ENCODE data around the gene MMP27. TPM values are rescaled to one million over a fixed set of nuclear protein-coding genes. Genes with fewer than 3 reads are reported as not detected.

MMP27 gene
- total RNA-seq, 5 donors from 2014 or later (not counting 1 experiment from before 2014, with no cell fraction given), result not detected

GRCh38 chr11:102719620-102720277 is 14.2 kb upstream of the MMP27 start:
- Histone ChIP-seq H3K9me3 (no peaks in the 10 kb centered on the region), H3K4me3 (ENCODE audit: control insufficient read depth in 1 of 2, extremely low read depth in 1 of 2, low read length in 1 of 2) (no peak overlapping the region), H3K27me3 (replicated peaks in 1 of 2; ENCODE audit: control insufficient read depth in 2 of 2, extremely low read depth in 1 of 2, insufficient read depth in 2 of 2, low read length in 1 of 2) (no peaks in the 10 kb centered on the region), H3K4me1 (ENCODE audit: control insufficient read depth in 1 of 2, extremely low read depth in 1 of 2, insufficient read depth in 2 of 2, low read length in 2 of 2) (no peaks in the 10 kb centered on the region), H3K27ac (ENCODE audit: low read length) (no peak overlapping the region), H3K36me3 (ENCODE audit: control insufficient read depth in 2 of 2, extremely low read depth in 1 of 2, insufficient read depth in 1 of 2, low read length in 1 of 2) (no peaks in the 10 kb centered on the region)
- 66% methylated on average over 4 of the region's 4 CpGs for WGBS (ENCODE audit: insufficient coverage)
- Mint-ChIP-seq H3K9me3 (peaks cover 4 to 6% (median 6%) of the 10 kb centered on the region in 3 donors), H3K27me3 (peaks cover 12 to 29% of the 10 kb centered on the region in 2 donors), H3K36me3 (no peaks in the 10 kb centered on the region), H3K4me3 (no peak overlapping the region), H3K4me1 (no peaks in the 10 kb centered on the region), H3K27ac (no peak overlapping the region)
- ChIA-PET POLR2A (no interaction called here), CTCF (no interaction called here)
- DNase-seq (no peak), ATAC-seq (replicated peaks in 1 of 4) (no peak)

GRCh38 chr11:102717280-102717679 is 11.7 kb upstream of the MMP27 start:
- Histone ChIP-seq H3K27me3 (replicated peaks in 1 of 2; ENCODE audit: control insufficient read depth in 2 of 2, extremely low read depth in 1 of 2, insufficient read depth in 2 of 2, low read length in 1 of 2) (peaks cover 0 to 2% of the 10 kb centered on the region in 2 experiments), H3K36me3 (ENCODE audit: control insufficient read depth in 2 of 2, extremely low read depth in 1 of 2, insufficient read depth in 1 of 2, low read length in 1 of 2) (no peaks in the 10 kb centered on the region), H3K4me3 (ENCODE audit: control insufficient read depth in 1 of 2, extremely low read depth in 1 of 2, low read length in 1 of 2) (no peak overlapping the region), H3K4me1 (ENCODE audit: control insufficient read depth in 1 of 2, extremely low read depth in 1 of 2, insufficient read depth in 2 of 2, low read length in 2 of 2) (no peaks in the 10 kb centered on the region), H3K9me3 (no peaks in the 10 kb centered on the region), H3K27ac (ENCODE audit: low read length) (no peak overlapping the region)
- Mint-ChIP-seq H3K27me3 (peaks cover 12 to 41% of the 10 kb centered on the region in 2 donors), H3K27ac (no peak overlapping the region), H3K4me3 (no peak overlapping the region), H3K36me3 (no peaks in the 10 kb centered on the region), H3K9me3 (peaks cover 0 to 6% (median 0%) of the 10 kb centered on the region in 3 donors), H3K4me1 (no peaks in the 10 kb centered on the region)
- POLR2A ChIA-PET, result no interaction called here
- no peak for DNase-seq
- ATAC-seq (replicated peaks in 1 of 4), result no peak
- CTCF ChIA-PET, result no interaction called here

GRCh38 chr11:102716527-102716926 is 11.0 kb upstream of the MMP27 start:
- ChIA-PET CTCF (interaction anchor here in 1 of 2 donors (0.7 kb wide), 1 partner anchor 336 kb away, joined by 6 read pairs; no protein-coding TSS in a partner anchor), POLR2A (no interaction called here)
- WGBS (ENCODE audit: insufficient coverage), result no CpG with 5 or more reads among the region's 1 CpG
- H3K9me3 Mint-ChIP-seq, result peaks cover 0 to 6% (median 0%) of the 10 kb centered on the region in 3 donors
- no peak overlapping the region for H3K27ac Mint-ChIP-seq
- Histone ChIP-seq H3K4me1 (ENCODE audit: control insufficient read depth in 1 of 2, extremely low read depth in 1 of 2, insufficient read depth in 2 of 2, low read length in 2 of 2) (no peaks in the 10 kb centered on the region), H3K36me3 (ENCODE audit: control insufficient read depth in 2 of 2, extremely low read depth in 1 of 2, insufficient read depth in 1 of 2, low read length in 1 of 2) (no peaks in the 10 kb centered on the region), H3K9me3 (no peaks in the 10 kb centered on the region), H3K27me3 (replicated peaks in 1 of 2; ENCODE audit: control insufficient read depth in 2 of 2, extremely low read depth in 1 of 2, insufficient read depth in 2 of 2, low read length in 1 of 2) (peaks cover 0 to 2% of the 10 kb centered on the region in 2 experiments), H3K4me3 (ENCODE audit: control insufficient read depth in 1 of 2, extremely low read depth in 1 of 2, low read length in 1 of 2) (no peak overlapping the region), H3K27ac (ENCODE audit: low read length) (no peak overlapping the region)
- H3K4me3 Mint-ChIP-seq, result no peak overlapping the region
- DNase-seq, result no peak
- no peaks in the 10 kb centered on the region for H3K4me1 Mint-ChIP-seq
- peaks cover 11 to 46% of the 10 kb centered on the region in 2 donors for H3K27me3 Mint-ChIP-seq
- H3K36me3 Mint-ChIP-seq, result no peaks in the 10 kb centered on the region
- ATAC-seq (replicated peaks in 1 of 4), result no peak

- Histone ChIP-seq H3K4me1 (ENCODE audit: control insufficient read depth in 1 of 2, extremely low read depth in 1 of 2, insufficient read depth in 2 of 2, low read length in 2 of 2) (no peaks in the 10 kb centered on the region), H3K27ac (ENCODE audit: low read length) (no peak overlapping the region), H3K36me3 (ENCODE audit: control insufficient read depth in 2 of 2, extremely low read depth in 1 of 2, insufficient read depth in 1 of 2, low read length in 1 of 2) (no peaks in the 10 kb centered on the region), H3K4me3 (ENCODE audit: control insufficient read depth in 1 of 2, extremely low read depth in 1 of 2, low read length in 1 of 2) (no peak overlapping the region), H3K9me3 (no peaks in the 10 kb centered on the region), H3K27me3 (replicated peaks in 1 of 2; ENCODE audit: control insufficient read depth in 2 of 2, extremely low read depth in 1 of 2, insufficient read depth in 2 of 2, low read length in 1 of 2) (peaks cover 0 to 2% of the 10 kb centered on the region in 2 experiments)
- H3K9me3 Mint-ChIP-seq, result no peaks in the 10 kb centered on the region
- ChIA-PET CTCF (no interaction called here), POLR2A (no interaction called here)
- no peak overlapping the region for H3K27ac Mint-ChIP-seq
- no peak overlapping the region for H3K4me3 Mint-ChIP-seq
- peaks cover 5 to 32% of the 10 kb centered on the region in 2 donors for H3K27me3 Mint-ChIP-seq
- H3K4me1 Mint-ChIP-seq, result no peaks in the 10 kb centered on the region
- H3K36me3 Mint-ChIP-seq, result no peaks in the 10 kb centered on the region
- WGBS (ENCODE audit: insufficient coverage), result 50% methylated on average over 1 of the region's 3 CpGs
- DNase-seq, result no peak
- no peak for ATAC-seq (replicated peaks in 1 of 4)
Measured at GRCh38 chr11:102712137-102712536, 6.6 kb upstream of the MMP27 start.

GRCh38 chr11:102709201-102709945 is 3.8 kb upstream of the MMP27 start:
- Histone ChIP-seq H3K27me3 (replicated peaks in 1 of 2; ENCODE audit: control insufficient read depth in 2 of 2, extremely low read depth in 1 of 2, insufficient read depth in 2 of 2, low read length in 1 of 2) (peaks cover 0 to 2% of the 10 kb centered on the region in 2 experiments), H3K27ac (ENCODE audit: low read length) (no peak overlapping the region), H3K4me3 (ENCODE audit: control insufficient read depth in 1 of 2, extremely low read depth in 1 of 2, low read length in 1 of 2) (no peak overlapping the region), H3K9me3 (no peaks in the 10 kb centered on the region), H3K36me3 (ENCODE audit: control insufficient read depth in 2 of 2, extremely low read depth in 1 of 2, insufficient read depth in 1 of 2, low read length in 1 of 2) (no peaks in the 10 kb centered on the region), H3K4me1 (ENCODE audit: control insufficient read depth in 1 of 2, extremely low read depth in 1 of 2, insufficient read depth in 2 of 2, low read length in 2 of 2) (no peaks in the 10 kb centered on the region)
- no peaks in the 10 kb centered on the region for H3K36me3 Mint-ChIP-seq
- no peak overlapping the region for H3K4me3 Mint-ChIP-seq
- POLR2A ChIA-PET, result no interaction called here
- H3K9me3 Mint-ChIP-seq, result no peaks in the 10 kb centered on the region
- ATAC-seq (replicated peaks in 1 of 4) (no peak), DNase-seq (no peak)
- CTCF ChIA-PET, result no interaction called here
- WGBS (ENCODE audit: insufficient coverage), result no CpG with 5 or more reads among the region's 2 CpGs
- no peaks in the 10 kb centered on the region for H3K4me1 Mint-ChIP-seq
- H3K27me3 Mint-ChIP-seq, result peaks cover 5 to 21% of the 10 kb centered on the region in 2 donors
- no peak overlapping the region for H3K27ac Mint-ChIP-seq

- Histone ChIP-seq H3K27me3 (replicated peaks in 1 of 2; ENCODE audit: control insufficient read depth in 2 of 2, extremely low read depth in 1 of 2, insufficient read depth in 2 of 2, low read length in 1 of 2) (peaks cover 0 to 2% of the 10 kb centered on the region in 2 experiments), H3K27ac (ENCODE audit: low read length) (no peak overlapping the region), H3K4me1 (ENCODE audit: control insufficient read depth in 1 of 2, extremely low read depth in 1 of 2, insufficient read depth in 2 of 2, low read length in 2 of 2) (no peaks in the 10 kb centered on the region), H3K4me3 (ENCODE audit: control insufficient read depth in 1 of 2, extremely low read depth in 1 of 2, low read length in 1 of 2) (no peak overlapping the region), H3K9me3 (no peaks in the 10 kb centered on the region), H3K36me3 (ENCODE audit: control insufficient read depth in 2 of 2, extremely low read depth in 1 of 2, insufficient read depth in 1 of 2, low read length in 1 of 2) (no peaks in the 10 kb centered on the region)
- ChIA-PET CTCF (no interaction called here), POLR2A (interaction anchor here in 1 of 2 donors (0.5 kb wide), 1 partner anchor 653 kb away, joined by 5 read pairs; no protein-coding TSS in a partner anchor)
- H3K27me3 Mint-ChIP-seq, result peaks cover 5 to 18% of the 10 kb centered on the region in 2 donors
- no peak for DNase-seq
- H3K36me3 Mint-ChIP-seq, result no peaks in the 10 kb centered on the region
- no peak overlapping the region for H3K4me3 Mint-ChIP-seq
- peaks cover 0 to 2% (median 2%) of the 10 kb centered on the region in 3 donors for H3K4me1 Mint-ChIP-seq
- ATAC-seq (replicated peaks in 1 of 4), result no peak
- H3K9me3 Mint-ChIP-seq, result no peaks in the 10 kb centered on the region
- WGBS (ENCODE audit: insufficient coverage), result no CpG with 5 or more reads among the region's 4 CpGs
- H3K27ac Mint-ChIP-seq, result no peak overlapping the region
Measured at GRCh38 chr11:102708654-102709053, 3.1 kb upstream of the MMP27 start.
